Activated T-cell treated with anti-CD3 and anti-CD28 coated beads, Interleukin-2, amount 50 U/mL, for 24 hours (primary cell): ENCODE results near the gene MGMT.

Source experiments
- DNase-seq: peaks from one replicate; pipeline ENCODE4 v3.0.0-alpha.2; 2020
- H3K27ac Mint-ChIP-seq: 2 replicates; pipeline ENCODE4 v1.8.0; 2020; ENCODE audit warnings: mild to moderate bottlenecking, mixed read lengths
- H3K27me3 Mint-ChIP-seq: 2 replicates; pipeline ENCODE4 v1.8.0; 2020; ENCODE audit warnings: mixed read lengths
- H3K36me3 Mint-ChIP-seq: 2 replicates; pipeline ENCODE4 v1.8.0; 2020; ENCODE audit warnings: low read depth, mixed read lengths
- H3K4me1 Mint-ChIP-seq: 2 replicates; pipeline ENCODE4 v1.8.0; 2020; ENCODE audit warnings: low read depth, mixed read lengths
- H3K4me3 Mint-ChIP-seq: 2 replicates; pipeline ENCODE4 v1.8.0; 2020; ENCODE audit warnings: mild to moderate bottlenecking, moderate library complexity, mixed read lengths
- H3K9me3 Mint-ChIP-seq: 2 replicates; pipeline ENCODE4 v1.8.0; 2020; ENCODE audit warnings: mixed read lengths

The MGMT gene

DNA sequence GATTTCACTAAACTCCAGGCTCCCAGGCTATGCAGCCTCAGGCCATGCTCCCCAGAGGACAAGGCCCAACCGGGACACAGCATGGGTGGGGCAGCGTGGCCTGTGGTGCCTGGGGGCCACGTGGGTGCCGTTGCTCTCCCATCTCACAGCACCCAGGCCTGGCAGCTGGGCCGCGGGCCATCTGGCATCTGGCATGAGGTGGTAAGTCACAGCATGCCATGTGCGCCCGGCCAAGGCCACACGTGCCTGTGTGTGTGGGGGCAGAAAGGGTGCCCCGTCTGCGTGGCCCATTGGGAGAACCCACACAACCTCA, 292.9 kb downstream of the MGMT start:
- Mint-ChIP-seq H3K27me3 (no peaks in the 10 kb centered on the region), H3K27ac (no peak overlapping the region), H3K4me1 (peaks cover 13% of the 10 kb centered on the region), H3K36me3 (peaks cover 82% of the 10 kb centered on the region), H3K4me3 (no peak overlapping the region), H3K9me3 (no peaks in the 10 kb centered on the region)
- DNase-seq = no peak

DNA sequence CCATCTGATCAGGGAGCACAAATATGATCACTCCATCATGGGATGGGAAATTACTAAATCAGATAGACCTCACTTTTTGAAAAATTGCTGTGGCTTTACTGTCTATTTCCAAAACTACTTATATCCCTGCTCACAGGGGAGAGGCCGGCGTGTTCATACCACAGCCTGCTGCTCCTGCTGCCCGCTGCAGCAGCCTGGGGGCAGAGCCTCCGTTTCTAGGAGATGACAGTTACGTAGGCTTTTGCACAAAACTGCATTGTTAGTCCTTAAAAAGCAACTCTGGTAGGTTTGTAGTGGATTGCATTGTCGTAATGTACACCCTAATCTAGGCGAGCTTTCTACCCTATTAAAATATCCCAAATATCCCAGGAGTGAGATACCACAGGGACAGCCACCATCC, 293.4 kb downstream of the MGMT start:
- no peaks in the 10 kb centered on the region for H3K27me3 Mint-ChIP-seq
- H3K4me3 Mint-ChIP-seq = no peak overlapping the region
- H3K27ac Mint-ChIP-seq = no peak overlapping the region
- H3K4me1 Mint-ChIP-seq = peaks cover 13% of the 10 kb centered on the region
- H3K9me3 Mint-ChIP-seq = no peaks in the 10 kb centered on the region
- H3K36me3 Mint-ChIP-seq = peaks cover 81% of the 10 kb centered on the region
- DNase-seq = no peak

DNA sequence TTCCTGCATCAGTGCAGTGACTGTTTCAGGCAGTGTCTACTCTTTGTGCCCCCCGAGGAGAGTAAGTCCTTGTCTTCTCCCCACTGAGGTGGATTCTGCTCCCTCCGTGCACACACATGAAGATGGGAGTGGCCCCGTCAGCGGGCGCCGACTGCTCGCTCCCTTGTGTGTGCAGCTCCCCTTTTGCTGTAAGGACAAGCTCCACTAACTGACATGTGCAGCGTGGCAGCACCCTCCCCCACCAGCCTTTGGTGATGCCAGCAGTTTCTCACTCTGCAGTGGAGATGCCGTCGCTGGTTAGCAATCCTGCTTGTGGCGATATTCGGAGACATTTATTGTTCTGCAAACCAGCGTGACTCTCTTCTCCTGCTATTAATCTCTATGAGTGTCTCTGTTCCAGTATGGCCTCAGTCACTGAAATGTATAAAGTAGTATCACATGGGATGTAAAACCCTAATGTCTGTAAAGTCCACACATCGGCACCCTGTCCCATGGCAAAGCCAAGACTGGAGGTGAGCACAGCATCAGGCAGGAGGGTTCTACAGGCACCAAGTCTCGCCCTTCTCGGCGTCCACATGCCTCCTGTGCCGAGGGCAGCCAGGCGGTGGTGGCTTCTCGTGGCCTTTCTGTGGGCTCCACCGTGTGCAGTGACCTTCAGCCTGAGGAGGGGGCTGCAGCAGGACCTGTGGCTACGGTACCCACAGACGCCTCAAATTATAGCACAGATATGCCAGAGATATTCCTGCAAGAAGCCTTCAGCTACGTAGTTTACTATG, 294.3 kb downstream of the MGMT start:
- H3K27me3 Mint-ChIP-seq = no peaks in the 10 kb centered on the region
- peaks cover 4% of the 10 kb centered on the region for H3K9me3 Mint-ChIP-seq
- H3K4me1 Mint-ChIP-seq = peaks cover 10% of the 10 kb centered on the region
- DNase-seq = no peak
- no peak overlapping the region for H3K4me3 Mint-ChIP-seq
- H3K36me3 Mint-ChIP-seq = peaks cover 85% of the 10 kb centered on the region
- H3K27ac Mint-ChIP-seq = no peak overlapping the region

DNA sequence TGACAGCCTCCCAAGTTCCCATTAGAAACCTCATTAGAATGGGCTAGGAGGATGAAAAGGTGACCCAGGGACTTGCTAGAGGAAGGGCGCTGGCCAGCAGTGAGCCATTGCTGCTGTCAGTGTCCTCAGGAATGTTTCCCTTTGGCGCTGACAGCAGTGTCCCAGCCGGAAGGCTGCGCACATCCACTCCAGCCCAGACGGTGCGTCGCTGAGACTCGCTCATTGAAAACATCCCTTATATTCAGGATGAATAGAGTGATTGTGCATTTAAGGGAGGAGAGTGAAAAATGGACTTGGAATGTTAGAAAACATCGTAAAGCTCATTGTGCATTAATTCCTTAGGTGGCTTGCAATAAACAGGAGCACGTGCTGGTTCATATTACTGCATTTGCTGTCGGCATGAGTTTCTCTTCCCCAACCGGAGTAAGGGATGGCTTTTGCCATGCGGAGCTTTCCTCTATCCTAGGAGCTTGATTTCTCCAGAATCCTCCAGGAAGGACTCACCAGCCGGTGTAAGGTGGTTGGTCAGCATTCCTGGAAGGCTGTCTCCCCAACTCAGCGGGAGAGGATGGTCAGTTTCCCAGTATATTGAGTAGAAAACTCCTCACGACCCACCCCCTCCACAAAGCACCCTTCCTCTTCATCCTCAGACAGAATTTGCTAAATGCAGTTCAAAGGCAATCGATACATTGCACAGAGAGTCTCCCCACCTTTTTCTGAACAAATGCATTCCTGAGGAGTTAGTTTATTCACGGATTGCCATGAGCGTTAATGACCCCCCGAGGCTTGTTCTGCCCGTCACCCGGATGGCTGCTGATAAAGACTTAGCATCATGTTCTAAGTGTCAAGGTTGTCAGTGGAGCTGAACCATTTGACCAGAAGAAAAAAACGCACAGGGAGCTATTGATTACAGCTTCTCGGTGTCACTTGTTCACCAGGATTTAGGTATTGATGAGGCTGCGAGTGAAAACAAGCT, 295.2 kb downstream of the MGMT start:
- Mint-ChIP-seq H3K36me3 (peaks cover 88% of the 10 kb centered on the region), H3K4me1 (peaks cover 3% of the 10 kb centered on the region), H3K27me3 (no peaks in the 10 kb centered on the region), H3K9me3 (peaks cover 5% of the 10 kb centered on the region), H3K4me3 (no peak overlapping the region), H3K27ac (no peak overlapping the region)
- DNase-seq = no peak

DNA sequence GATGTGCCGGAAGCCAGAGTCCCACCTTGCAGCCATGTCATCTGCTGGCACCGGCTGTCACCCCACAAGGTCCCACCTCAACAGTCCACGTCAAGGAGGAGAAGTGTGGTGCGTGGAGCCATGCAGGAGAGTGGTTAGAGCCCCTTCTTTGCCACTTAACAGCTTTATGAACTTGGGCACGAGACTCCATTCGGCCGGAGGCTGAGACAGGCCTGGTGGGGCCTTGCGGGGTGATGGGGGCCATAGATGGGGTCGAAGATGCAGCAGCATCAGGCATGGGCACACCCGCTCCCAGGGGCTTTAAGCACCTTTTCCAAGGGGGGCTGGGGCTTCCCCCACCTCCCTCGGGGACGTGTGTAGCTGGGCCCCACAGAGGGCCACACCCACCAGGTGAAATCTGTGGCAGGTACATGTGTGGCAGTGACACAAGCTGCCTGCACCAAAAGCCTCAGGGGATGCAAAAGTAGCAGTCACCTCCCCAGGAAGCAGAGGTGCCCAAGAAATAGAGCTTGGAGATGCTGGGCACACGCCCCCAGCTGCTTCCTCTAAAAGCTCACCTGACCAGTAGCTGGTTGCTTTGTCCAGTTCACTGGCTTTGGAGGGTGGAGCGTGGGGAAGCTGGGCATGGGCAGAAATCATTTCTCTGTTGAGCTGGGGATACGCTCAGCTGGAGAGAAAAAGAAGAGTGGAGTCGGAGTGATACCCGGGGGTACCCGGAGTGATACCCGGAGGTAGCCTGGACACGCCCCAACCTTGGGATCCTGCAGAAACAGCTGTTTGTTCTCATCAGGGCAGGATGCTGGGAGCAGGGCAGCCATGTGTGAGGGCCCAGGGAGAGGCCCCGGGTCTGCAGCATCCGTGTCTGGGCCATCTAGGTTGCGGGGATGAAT, 297.2 kb downstream of the MGMT start:
- H3K4me3 Mint-ChIP-seq = no peak overlapping the region
- no peak for DNase-seq
- peaks cover 91% of the 10 kb centered on the region for H3K36me3 Mint-ChIP-seq
- H3K27ac Mint-ChIP-seq = no peak overlapping the region
- H3K9me3 Mint-ChIP-seq = peaks cover 5% of the 10 kb centered on the region
- no peaks in the 10 kb centered on the region for H3K4me1 Mint-ChIP-seq
- no peaks in the 10 kb centered on the region for H3K27me3 Mint-ChIP-seq

DNA sequence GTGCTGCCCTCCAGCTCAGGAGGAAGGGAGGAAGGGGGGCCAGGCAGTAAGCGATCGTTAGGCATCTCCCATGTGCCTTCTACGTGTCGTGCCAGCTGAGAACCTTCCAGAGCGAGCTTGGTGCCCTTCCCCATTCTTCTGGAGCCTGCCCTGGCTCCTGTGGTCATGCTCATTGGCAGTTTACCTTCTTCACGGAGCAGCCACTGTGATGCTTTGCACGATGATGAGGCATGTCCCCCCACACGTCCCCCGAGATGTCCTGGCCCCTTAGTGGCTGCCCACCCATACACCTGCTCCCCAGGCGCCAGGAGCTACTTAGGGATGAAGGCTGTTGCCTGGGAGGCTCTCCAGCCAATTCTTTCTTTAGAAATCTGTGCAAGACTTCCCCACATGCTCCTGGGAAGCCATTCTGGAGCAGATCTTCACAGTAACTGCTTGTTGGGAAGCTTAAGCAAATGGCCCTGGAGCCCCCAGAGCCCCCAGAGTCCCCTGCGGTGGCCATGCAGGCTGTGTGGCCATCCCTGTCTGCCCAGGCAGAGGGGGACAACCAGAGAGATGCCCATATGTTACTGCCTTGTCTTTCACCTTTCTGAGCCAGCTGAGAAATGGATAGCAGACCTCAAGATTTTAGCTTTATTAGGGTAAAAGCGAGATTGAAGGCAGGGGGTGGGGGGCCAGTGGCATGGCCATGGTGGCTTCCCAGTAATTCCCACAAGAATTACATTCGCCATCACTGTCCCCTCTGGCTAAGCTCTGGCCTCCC, 298.0 kb downstream of the MGMT start:
- H3K27me3 Mint-ChIP-seq = no peaks in the 10 kb centered on the region
- no peaks in the 10 kb centered on the region for H3K4me1 Mint-ChIP-seq
- no peak overlapping the region for H3K27ac Mint-ChIP-seq
- peaks cover 5% of the 10 kb centered on the region for H3K9me3 Mint-ChIP-seq
- no peak for DNase-seq
- H3K36me3 Mint-ChIP-seq = peaks cover 90% of the 10 kb centered on the region
- no peak overlapping the region for H3K4me3 Mint-ChIP-seq

DNA sequence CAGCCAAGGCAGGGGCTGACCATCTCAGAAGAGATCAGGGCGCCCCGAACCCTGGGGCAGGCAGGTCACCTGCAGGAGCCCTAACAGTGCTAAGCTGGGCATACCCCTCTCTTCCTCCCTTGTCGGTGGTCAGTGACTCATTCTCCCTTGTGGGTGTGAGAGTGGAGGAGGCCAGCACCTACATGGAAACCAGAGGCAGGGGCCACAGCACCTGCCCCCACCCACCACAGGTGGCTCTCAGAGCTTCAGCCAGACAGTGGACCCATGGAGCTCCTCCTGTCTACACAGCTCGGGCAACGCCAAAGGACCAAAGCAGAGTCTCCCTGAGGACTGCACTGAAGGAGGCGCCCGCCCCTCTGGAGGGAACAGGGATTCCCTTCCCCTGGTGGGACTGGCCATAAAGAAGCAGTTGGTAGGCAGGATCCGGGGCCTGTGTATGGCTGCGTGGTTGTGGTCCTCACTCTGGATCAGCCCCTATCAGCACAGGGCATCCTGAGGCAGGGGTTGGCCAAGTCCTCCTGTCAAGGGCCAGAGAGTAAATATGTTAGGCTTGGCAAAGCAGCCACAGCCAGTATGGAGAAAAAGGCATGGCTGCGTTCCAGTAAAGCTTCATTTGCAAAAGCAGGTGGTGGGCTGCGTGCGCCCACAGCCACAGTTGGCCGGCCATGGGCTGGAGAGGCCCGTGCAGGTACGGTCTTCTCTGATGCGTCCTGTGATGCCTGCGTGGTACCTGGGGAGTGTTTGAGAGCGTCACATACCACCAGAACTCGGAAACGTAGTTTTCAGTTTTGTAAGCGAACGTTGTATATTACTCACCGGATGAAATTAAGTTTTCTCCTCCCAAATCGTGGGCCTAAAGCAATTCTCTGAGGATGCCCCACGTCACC, 298.9 kb downstream of the MGMT start:
- H3K27me3 Mint-ChIP-seq = no peaks in the 10 kb centered on the region
- no peak for DNase-seq
- H3K27ac Mint-ChIP-seq = no peak overlapping the region
- peaks cover 90% of the 10 kb centered on the region for H3K36me3 Mint-ChIP-seq
- no peaks in the 10 kb centered on the region for H3K4me1 Mint-ChIP-seq
- H3K4me3 Mint-ChIP-seq = no peak overlapping the region
- H3K9me3 Mint-ChIP-seq = peaks cover 8% of the 10 kb centered on the region

DNA sequence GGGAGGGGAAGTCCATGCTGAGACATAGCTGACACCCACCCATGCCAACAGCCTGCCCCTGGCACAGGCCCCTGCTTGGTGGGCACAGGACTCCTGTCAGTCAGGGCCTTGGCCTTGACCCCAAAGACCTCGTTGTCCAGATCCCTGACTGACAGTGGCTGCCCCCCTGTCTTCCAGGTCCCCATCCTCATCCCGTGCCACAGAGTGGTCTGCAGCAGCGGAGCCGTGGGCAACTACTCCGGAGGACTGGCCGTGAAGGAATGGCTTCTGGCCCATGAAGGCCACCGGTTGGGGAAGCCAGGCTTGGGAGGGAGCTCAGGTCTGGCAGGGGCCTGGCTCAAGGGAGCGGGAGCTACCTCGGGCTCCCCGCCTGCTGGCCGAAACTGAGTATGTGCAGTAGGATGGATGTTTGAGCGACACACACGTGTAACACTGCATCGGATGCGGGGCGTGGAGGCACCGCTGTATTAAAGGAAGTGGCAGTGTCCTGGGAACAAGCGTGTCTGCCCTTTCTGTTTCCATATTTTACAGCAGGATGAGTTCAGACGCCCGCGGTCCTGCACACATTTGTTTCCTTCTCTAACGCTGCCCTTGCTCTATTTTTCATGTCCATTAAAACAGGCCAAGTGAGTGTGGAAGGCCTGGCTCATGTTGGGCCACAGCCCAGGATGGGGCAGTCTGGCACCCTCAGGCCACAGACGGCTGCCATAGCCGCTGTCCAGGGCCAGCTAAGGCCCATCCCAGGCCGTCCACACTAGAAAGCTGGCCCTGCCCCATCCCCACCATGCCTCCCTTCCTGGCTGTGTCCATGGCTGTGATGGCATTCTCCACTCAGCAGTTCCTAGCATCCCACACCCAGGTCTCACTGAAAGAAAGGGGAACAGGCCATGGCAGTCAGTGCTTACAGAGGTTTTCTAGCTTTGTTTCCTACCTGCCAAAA, 299.8 kb downstream of the MGMT start:
- peaks cover 18% of the 10 kb centered on the region for H3K9me3 Mint-ChIP-seq
- no peak for DNase-seq
- no peak overlapping the region for H3K4me3 Mint-ChIP-seq
- H3K4me1 Mint-ChIP-seq = no peaks in the 10 kb centered on the region
- H3K27ac Mint-ChIP-seq = no peak overlapping the region
- H3K27me3 Mint-ChIP-seq = no peaks in the 10 kb centered on the region
- H3K36me3 Mint-ChIP-seq = peaks cover 89% of the 10 kb centered on the region

DNA sequence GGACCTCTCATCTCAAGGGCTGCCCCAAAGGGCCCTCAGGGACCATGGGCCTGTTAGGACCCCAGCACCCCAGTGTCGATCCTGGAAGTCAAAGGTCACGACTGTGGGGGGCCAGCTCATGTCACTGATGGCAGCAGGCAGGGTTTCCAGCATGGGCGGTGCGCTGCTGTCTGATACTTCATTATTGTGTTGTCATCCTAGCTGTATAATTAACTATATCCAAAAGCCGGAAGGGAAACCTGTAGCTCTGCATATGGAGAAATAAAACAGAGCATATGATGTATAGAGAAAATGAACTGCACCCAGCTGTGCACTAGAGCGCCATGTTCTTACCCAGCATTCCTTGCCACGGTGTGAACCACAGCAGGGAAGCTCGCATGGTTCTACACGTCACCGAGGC, 300.7 kb downstream of the MGMT start:
- H3K27ac Mint-ChIP-seq = no peak overlapping the region
- peaks cover 83% of the 10 kb centered on the region for H3K36me3 Mint-ChIP-seq
- no peak overlapping the region for H3K4me3 Mint-ChIP-seq
- peaks cover 19% of the 10 kb centered on the region for H3K9me3 Mint-ChIP-seq
- no peak for DNase-seq
- H3K27me3 Mint-ChIP-seq = no peaks in the 10 kb centered on the region
- no peaks in the 10 kb centered on the region for H3K4me1 Mint-ChIP-seq

DNA sequence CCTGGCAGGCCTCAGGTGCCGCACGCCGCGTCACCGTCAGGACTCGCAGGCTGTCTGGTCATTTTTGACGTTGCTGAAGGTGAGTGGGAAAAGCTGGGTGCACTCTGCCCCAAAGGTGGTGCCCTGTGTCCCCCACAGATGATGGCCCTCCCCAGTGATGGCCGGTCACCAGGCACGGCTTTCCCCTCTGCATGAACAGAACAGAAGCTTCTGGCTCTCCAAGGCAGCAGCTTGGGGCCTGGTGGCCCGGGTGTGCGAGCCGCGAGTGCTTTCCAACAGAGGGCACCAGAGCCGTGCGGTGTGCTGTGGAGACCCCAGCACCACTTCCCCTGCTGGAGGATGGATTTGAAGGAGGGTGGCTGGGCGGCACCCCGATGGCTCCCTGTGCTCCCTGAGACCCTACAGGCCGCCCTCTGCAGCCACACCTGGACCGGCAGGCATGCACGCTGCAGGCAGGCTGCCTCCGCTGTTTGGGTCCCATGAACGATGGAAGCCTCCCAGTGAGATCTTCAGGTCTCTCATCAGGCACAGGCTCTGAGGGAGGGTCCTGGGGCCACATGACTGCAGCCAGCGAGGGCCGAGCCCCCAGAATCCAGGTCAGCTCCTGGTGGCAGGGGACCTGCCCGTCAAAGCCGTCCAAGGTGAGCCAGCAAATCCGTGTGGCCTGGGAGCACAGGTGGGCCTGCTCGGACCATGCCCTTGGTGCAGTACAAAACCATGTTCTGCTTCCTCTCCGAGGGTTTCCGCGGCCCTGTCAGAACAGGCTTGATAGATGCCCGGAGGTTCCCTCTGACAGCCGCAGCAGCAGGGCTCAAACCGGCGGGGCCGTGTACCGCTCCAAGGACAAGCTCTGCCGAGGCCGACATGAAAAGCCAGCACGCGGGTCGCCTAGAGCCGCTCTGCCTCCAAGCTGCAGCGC, 301.7 kb downstream of the MGMT start:
- H3K4me1 Mint-ChIP-seq = no peaks in the 10 kb centered on the region
- H3K9me3 Mint-ChIP-seq = peaks cover 19% of the 10 kb centered on the region
- DNase-seq = no peak
- no peak overlapping the region for H3K4me3 Mint-ChIP-seq
- peaks cover 75% of the 10 kb centered on the region for H3K36me3 Mint-ChIP-seq
- H3K27ac Mint-ChIP-seq = no peak overlapping the region
- H3K27me3 Mint-ChIP-seq = no peaks in the 10 kb centered on the region

DNA sequence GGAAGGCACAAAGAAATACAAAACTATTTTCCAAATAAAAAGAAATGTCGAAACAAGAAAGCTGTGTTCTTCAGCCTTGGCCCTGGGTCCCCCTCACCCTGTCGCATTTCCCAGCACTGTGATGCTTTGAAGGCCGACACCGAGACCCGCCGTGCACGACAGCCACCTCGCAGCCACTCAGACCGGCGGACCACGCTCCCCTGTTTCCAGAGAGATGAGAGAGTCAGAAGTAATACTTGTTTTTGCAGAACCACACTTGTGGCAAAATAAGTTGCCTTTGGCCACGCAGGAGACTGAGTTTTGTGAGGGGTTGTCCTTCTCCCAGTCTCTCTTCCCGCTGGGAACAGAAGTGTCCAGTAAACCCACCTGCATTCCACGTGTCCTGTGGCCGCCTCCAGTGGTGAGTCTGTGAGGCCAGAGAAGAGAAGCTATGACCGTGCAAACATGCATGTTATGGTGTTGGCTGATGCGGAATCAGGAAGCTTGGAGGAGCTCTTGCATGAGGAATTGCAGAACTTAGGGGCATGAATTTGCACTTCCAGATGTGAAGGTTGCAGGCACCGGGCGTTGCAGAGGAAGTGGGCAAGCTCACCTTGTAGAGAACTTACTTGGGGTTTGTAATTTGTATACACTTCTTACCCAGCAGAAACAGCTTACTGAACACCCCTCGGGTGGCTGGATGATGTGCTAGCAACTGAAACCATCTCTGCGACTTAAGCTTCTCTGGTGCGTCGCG, 302.5 kb downstream of the MGMT start:
- Mint-ChIP-seq H3K27ac (no peak overlapping the region), H3K27me3 (no peaks in the 10 kb centered on the region), H3K9me3 (peaks cover 19% of the 10 kb centered on the region), H3K4me3 (no peak overlapping the region), H3K4me1 (no peaks in the 10 kb centered on the region), H3K36me3 (peaks cover 70% of the 10 kb centered on the region)
- DNase-seq = no peak
